Limb (tissue), 2 donors: ENCODE results near the gene CR1L.
A peak's percentile ranks its signal among the peaks of the same experiment; 100 is the strongest.
"Not testable (repeated sequence)": the region's sequence is repeated elsewhere in the genome, so short reads cannot be mapped to it uniquely, and the experiment has no call there.

ENCODE experiments used
- DNase-seq, 2 donors: peaks; one replicate each; pipeline ENCODE4 v3.0.0-alpha.2; 2016; ENCODE audit errors: extremely low spot score in 2 of 2

CR1L gene

DNA sequence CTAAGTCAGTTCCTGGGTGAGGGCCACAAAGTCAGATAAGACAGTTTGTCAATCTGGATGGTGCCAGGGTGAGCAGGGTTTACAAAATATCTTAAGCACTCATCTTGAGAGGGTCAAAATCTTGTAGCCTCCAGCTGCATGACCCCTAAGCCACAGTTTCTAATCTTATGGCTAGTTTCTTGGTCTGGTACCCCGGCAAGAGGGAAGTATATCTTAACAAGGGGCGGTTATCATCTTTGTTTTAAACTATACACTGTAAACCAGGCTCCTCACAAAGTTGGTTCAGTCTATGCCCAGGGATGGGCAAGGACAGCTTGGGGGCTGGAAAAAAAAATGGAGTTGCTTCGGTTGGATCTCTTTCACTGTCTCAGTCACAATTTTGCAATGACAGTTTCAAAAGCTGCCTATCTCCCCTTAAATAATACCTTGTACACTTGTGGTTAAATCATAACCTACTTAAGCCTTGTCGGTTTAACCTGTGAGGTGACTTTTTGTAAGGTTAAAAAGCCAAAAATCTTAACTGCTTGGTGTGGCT lies 99.1 kb downstream of the CR1L start:
- DNase-seq: no peak

GRCh38 chr1:207745285-207745684 lies 100.4 kb downstream of the CR1L start:
- no peak for DNase-seq

DNA sequence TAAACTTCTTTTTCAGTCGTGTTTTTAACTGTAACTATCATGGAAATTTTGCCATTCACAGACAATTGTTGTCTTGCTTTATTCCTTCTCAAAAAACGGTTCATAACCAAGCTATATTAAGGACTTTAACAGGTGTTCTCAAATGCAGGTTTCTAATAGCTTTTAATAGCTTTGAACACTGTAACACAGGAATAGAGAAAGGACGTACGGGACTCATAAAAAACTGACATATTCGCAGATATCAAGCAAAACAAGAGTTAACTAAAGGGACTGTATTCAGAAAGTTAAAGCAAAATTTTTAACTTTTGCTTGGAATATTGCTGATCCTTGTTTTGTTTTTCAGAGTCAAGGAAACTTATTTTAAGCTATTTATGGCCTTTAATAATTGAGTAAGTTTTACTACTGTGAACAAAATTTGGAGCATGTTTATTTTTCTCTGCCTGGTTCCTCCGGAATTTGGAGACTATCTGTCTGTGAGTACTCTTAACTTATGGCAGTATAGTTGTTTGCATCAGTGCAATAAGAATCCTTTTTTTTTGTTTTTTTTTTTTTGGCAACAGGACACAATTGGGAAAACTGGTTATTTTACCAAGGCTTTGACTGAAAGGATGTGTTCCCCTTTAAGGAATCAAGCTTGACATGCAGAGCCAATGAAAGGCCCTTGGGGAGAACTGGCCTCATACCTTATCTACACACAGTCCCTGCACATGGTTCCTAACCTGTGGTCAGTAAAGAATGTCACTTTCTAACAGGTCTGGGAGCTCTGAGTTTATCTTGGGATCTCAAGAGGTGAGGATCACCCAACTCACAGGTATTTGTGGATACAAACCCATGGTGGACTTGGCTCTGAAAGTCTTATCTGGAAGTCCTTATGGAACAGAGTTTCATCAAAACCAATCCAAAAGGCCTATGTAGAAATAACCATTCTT lies 101.2 kb downstream of the CR1L start:
- DNase-seq: no peak

GRCh38 chr1:207747627-207748492 lies 102.9 kb downstream of the CR1L start:
- no peak for DNase-seq

DNA sequence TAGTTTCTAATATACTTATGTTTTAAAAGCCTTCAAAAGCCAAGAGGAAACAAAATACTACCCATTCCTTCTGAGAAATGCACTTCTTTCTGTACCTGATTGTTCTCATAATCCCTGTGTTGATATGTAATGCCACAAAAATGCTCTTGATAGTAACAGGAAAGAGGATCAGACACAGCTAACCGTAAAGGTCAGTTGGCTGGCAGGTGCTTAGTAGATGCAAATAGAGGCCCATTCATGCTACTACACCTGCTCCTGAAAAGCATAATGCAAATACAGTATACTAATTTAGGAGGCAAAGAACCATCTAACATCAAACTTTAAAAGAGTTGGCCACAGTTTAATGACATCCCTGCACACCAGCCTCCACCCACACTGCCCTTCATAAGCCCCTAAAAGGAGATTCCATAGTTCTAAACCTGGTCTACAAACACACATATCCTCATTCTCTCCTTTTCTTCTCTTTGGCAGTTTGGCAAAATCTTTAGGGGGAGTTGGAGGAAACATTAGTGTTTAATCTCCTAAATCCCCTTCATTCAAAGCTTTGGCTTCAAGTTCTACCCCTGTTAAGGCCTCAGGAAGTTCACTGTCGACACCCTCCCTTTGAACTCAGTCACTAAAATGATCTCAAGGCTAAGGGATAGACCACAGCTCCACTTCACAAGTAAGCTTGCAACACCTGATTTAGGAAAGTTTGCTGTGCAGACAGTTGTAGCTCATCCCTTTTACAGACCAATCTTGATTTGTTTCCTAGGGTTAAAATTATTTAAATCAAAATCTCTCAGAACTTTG lies 104.0 kb downstream of the CR1L start:
- no peak for DNase-seq

GRCh38 chr1:207750631-207751305 lies 105.8 kb downstream of the CR1L start:
- DNase-seq: no peak

GRCh38 chr1:207751463-207751789 lies 106.5 kb downstream of the CR1L start:
- DNase-seq: not testable (repeated sequence)

GRCh38 chr1:207751790-207752455 lies 107.0 kb downstream of the CR1L start, which contains the start of gene CD46:
CD46 (plus strand) TSS chr1:207752054; CDS start chr1:207752213, 159 bp downstream.
- peak; percentile 95 for DNase-seq

- DNase-seq: no peak
These were observed 107.6 kb downstream of the CR1L start for GRCh38 chr1:207752456-207752998.

GRCh38 chr1:207753611-207754010 lies 108.7 kb downstream of the CR1L start:
- DNase-seq: no peak

DNA sequence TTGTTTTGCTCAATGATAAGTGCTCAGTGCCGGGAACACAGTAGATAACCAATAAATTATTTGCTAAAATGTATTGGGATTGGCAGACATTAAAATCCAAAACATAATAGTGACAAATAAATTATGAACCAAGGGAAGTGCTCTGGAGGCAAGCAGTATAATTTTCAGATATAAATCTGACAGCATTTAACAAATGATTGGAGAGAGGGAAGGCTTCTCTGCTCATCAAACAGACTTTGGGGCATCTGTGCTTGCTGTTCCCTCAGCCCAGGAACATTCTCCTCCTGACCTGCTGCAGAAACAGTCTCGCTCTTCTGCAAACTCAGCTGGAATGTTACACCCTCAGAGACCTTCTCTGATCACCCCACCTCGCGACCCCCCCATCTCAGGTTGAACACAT lies 109.1 kb downstream of the CR1L start:
- DNase-seq: no peak

- no peak for DNase-seq
These were observed 110.2 kb downstream of the CR1L start for GRCh38 chr1:207754974-207755700.

DNA sequence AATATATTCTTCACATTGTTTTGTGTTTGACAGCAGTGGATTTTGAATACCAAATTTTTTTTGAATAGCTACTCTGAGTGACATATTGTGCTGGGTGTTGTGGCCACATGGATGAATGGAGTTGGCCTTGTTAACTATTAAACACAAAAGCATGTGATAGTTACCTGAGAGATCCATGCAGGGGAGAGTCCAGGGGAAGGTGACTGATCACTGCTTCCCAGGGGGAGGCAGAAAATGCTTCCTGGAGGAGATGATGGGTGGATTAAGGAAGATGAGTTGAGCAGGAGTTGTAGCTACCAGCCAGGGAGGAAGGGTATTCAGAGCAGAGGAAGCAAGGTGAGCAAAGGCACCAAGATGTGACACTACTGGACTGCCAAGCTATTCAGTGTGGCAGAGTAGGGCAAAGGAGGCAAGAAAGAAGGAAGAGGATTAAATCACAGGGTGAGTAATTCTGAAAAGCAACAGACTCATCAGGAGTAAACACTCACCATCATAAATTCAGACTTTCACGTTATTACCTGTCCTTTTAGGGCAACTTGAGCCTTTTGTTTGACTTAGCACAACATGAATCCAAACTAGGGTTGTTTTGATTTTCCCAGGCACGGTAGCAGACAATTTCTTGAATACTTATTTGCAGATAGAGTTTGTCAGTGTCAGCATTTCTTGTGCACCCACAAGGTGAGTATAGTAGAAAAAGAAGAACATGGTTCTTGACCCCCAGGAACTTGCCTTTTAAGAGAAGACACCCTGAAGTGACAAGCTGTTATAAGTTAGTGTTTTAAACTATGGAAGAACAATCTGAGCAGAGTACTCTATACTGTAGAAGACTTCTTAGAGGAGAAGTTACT lies 111.1 kb downstream of the CR1L start:
- DNase-seq: no peak

DNA sequence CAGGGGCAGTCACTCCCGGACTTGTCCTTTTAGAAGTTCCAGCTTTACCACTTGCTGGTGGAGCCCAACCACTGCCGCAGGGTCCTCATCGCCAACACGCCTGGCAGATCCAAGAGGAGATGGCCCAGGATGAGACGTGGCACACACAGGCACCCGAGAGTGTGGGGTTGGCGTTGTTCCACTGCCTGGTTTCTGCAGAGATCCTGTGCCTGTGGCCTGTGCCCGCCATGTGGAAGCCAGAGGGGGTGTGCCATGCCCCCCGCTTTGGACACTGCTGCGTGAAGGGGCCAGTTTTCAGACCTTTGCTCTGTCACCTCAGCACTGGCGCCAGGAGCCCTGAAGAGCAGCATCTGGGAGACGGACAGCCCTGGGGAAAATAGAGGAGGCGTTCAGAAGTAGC lies 117.7 kb downstream of the CR1L start:
- DNase-seq: no peak

DNA sequence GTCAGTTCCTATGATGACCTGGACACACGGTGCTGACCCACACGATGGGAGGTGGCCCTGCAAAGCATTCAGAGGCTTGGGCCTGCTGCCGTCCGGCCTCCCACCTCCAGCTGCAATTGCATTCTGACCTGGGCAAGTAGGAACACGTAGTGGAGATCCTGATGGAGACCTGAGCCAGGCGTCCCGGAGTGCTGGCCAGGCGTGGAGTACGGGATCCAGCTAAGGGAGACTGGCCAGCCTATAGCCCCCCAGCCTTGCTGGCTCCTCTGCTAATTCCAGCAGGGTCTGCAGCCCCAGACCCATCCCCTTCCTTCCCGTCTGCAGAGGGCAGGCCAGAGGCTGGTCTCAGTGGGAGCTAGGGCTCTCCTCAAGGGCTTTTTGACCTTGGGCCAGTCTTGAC lies 118.2 kb downstream of the CR1L start:
- no peak for DNase-seq

- no peak for DNase-seq
These were observed 119.0 kb downstream of the CR1L start for GRCh38 chr1:207763972-207764371.

GRCh38 chr1:207766569-207766968 lies 121.6 kb downstream of the CR1L start:
- no peak for DNase-seq

GRCh38 chr1:207770514-207770913 lies 125.6 kb downstream of the CR1L start:
- not testable (repeated sequence) for DNase-seq
